Panc1 (cell line): Measurements from ENCODE around the gene TRERF1.

Source experiments
- CTCF ChIP-seq: fragments of 450-650 bp; IDR thresholded peaks from 2 replicates; pipeline ENCODE4 v1.5.1; 2017; ENCODE audit warnings: mild to moderate bottlenecking
- POLR2AphosphoS5 ChIP-seq: IDR thresholded peaks from 2 replicates; pipeline ENCODE4 v1.6.1; 2012; ENCODE audit warnings: mild to moderate bottlenecking, low read depth, low read length, moderate library complexity
- REST ChIP-seq, 2 experiments: IDR thresholded peaks; 2 replicates each; pipeline ENCODE4 v1.6.1; 2011 to 2012; ENCODE audit warnings: low read depth in 2 of 2, control low read depth in 1 of 2, low read length in 1 of 2, mild to moderate bottlenecking in 1 of 2, moderate library complexity in 1 of 2; ENCODE audit not compliant: insufficient read depth in 1 of 2
- SIN3A ChIP-seq: IDR thresholded peaks from 2 replicates; pipeline ENCODE4 v1.6.1; 2012; ENCODE audit warnings: low read depth, mild to moderate bottlenecking, low read length, moderate library complexity, borderline replicate concordance; ENCODE audit not compliant: insufficient read depth

DNA sequence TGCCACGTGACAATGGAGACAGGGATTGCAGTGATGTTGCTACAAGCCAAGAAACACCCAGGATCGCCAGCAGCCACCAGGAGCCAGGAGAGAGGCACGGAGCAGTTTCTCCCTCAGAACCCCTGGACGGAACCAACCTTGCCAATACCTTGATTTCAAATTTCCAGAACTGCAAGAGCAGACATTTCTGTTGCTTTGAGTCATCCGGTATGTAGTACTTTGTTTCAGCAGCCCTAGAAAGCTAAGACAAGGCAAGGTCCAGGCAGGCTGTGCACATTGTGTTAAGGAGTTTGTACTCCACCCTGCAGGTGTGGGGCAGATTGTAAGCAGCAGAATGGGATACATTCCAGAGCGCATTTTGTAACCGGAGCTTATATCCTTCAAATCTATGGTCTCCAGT lies 48.3 kb downstream of the TRERF1 start:
- no peak for TF ChIP-seq CTCF
- TF ChIP-seq REST (IDR thresholded peaks at IDR 0.05; ENCODE audit: insufficient read depth in 1 of 2, low read depth in 2 of 2, low read length in 1 of 2): no peak
- no peak for TF ChIP-seq POLR2AphosphoS5
- no peak for TF ChIP-seq SIN3A
